T follicular helper cell (primary cell): ENCODE measurements around the gene OAF.

Experiments
- DNase-seq: peaks from one replicate; pipeline ENCODE4 v3.0.0-alpha.2; 2020; ENCODE audit warnings: low read depth

OAF gene

DNA sequence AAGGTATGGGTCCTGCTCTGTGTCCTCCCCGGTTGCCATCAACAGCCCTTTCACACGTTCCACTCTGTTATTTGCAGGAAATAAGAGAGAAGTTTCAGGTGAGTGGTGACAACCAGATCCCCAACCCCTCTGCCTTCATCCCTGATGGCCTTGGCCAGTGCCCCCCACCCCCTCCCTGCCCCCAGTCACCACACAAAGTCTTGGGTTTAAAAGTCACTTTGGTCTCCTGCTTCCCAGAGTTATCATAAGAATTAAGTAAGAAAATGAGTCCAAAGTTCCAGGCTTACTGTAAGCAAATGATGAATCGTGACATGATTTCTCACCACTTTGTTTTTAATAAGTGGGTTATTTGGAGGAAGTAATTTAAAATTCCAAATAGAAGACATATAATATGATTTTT, 9.2 kb upstream of the OAF start:
- no peak for DNase-seq

DNA sequence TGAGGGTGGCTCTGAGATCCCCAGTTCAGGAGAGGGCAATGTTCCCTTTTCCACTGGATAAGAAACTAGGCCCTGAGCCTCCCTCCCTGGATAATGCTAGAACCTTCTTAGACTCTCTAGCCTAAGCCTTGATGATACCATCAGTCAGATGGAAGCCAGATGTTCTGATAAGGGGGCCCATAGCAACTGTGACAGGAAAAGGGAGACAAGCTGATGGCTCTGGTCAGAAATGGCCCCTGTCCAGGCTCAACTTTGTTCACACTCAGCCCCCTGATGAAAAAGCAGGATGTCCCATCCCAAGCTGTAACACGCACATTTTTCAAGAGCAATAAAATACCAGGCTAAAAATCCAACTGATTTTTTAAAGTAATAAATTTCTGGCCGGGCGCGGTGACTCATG, 7.2 kb upstream of the OAF start:
- DNase-seq, result no peak

DNA sequence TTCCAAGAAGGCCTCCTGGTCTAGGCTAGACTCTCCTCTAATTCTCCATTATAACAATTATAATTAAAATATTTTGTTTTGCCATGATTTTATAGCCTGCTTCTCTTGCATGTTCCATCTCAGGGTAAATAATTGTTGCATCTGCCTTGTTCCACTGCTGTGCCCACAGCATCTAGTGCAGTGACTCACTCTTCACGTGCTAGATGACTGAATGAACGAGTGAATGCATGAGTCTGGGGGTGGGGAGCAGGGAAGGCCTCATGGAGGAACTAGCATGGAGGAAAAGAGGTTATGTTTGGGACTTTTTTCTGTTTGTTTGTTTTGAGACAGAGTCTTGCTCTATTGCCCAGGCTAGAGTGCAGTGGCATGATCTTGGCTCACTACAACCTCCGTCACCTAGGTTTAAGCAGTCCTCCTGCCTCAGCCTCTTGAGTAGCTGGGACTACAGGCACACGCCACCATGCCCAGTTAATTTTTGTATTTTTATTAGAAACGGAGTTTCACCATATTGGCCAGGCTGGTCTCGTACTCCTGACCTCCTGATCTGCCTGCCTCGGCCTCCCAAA, 5.2 kb upstream of the OAF start:
- DNase-seq, result no peak

DNA sequence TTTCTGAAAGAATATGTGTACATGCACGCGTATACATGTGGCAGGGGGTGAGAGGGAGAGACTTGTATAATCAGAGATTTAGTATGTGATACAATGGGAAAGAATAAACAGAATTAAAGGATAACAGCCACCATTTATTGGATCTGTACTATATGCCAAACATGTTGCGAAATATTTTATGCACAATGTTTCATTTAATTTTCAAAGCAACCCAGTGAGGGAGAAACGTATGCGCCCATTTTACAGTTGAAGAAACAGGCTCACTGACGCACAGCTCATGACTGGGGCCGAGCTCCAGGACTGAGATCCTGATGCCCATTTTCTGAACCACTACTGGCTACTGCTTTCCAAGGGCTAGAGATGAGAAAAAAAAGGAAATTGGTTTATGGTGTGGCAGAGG, 3.3 kb upstream of the OAF start:
- no peak for DNase-seq

DNA sequence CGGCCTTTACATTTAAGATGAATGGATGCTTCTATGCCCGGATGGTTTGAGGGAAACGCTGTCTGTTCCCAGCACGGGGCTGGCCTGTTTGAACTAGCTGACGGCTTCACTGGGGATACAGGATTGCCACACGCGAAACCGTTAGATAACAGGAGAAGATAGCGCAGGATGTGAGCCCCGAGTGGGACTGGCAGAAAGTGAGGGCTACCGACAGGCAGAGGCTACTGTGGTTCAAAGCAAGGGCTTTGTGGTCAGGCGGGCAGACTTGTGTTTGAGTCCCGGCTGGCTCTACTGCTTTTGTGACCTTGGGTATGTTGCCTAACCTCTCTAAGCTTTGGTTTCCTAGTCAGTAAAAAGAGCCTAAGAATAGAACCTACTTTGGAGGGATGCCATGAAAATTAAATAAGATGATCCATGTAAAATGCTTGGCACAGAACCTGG, 2.8 kb upstream of the OAF start:
- DNase-seq, result no peak

DNA sequence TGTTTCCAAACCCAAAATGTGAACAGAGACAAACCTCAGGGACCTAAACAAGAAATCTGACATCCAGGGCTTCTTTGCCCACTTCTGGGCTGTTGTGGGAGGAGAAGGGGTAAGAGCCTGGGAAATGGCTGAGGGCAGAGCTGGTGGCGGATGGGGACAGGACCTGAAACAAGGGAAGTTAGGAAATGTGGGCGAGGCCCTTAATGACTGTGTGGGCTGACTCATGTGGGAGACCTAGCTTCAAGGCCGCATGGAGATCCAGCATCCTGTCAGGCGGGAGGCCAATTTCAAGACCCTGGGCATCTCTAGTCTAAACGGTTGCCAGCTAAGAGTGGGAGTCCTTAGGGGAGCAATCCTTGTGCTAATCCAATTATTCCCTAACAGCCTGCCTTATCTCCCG, 2.1 kb upstream of the OAF start:
- DNase-seq, result no peak

DNA sequence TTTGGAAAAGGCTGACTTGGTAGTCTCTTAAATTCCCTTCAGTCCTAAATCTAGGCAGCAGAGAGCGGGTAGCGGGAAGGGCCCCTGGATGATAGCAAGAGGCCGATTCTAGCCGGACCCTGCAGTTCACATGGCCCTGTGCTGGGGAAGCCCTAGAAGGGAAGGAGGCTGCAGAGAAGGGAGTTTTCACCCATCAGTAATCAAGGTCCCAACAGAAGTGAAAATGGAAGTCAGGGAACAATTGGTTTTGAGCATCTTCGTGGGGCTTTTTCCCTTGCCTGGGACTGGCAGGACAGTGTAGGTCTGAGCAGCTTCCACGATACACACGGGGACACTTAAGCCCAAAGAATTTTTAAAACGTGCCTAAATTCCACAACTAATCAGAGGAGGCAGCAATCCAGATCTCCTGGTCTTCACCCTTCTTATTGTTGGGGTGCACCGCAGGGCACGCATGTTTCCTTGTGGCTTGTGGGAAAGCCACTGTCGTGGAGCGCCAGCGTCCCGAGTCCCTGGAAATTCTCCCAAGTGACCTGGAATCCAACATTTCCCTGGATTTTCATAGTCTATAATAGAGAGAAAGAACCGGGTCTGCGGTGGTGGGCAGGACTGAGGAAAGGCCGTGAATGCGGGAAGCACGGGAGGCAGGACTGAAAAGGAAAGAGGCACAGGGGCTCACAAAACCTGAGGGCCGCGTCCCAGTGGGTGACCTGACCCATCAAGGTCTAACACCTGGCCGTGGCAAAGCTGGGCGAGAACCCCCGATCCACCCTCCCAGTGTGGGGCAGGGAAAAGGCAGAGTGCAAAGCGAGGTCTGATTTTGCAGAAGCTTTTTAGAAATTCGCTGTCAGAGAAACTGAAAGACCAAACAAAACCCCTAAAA, 846 bp upstream of the OAF start:
- DNase-seq, result no peak

DNA sequence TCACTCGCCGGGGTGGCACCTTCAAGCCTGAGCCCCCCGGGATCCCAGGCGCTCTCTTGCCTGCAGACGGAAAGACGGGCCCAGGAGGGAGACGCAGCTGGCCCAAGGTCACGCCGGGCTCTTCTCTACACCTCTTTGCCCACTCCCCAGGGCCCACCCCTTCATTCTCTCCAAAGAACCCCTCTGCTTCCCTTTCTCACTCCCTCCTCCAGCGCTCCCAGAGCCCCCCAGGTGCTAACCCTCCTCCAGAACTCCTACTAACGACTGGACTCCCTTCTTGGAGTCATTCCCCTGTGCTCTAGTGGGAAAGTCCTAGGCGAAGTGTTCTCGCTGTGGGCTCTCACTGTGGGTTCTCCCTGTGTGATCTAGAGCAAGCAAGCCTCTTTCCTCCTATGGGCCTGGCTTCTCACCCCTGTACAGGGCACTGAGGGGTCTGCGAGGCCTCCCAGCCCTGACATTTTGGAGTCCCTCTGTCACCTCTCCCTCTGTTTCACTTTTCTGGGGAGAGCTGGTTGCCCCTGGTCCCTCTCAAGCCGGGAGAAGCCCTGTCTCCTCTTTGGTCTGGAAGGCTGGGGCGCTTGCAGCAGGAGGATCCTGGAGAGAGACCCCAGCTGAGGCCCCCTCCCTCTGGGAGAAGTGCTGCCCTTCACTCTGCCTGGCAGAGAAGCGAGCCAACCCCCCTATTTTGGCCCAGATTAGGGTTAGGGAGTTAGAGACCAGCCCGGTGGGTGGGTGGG, 858 bp downstream of the OAF start:
- no peak for DNase-seq

DNA sequence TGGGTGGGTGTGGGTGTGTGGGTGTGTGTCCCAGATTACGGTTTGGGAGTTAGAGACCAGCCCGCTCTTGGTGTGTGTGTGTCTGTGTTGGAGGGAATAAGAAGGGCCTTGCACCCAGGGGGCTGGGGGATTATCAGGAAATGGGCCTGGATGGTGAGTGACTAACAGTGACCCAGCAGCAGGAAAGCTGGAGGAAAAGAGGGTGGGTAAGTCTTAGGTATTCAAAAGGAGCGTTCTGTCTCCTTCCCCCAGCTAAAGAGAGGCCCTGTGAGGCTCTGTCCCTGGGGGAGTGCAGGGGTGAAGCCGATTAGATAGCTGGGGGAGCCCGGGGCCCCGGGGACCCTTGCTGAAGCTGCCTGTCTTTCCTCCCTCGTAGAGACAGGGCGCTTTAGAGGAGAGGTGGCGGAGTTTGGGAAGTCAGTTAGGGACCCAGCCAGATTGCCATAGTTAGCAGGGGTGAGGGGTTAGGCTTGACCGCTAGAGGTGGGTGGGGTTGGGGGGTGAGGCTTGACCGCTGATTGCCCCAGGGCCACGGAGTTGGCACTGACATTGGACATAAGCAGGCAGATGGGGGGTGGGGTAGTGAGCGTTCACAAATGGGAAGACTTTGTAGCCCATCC, 1.5 kb downstream of the OAF start:
- DNase-seq, result no peak

DNA sequence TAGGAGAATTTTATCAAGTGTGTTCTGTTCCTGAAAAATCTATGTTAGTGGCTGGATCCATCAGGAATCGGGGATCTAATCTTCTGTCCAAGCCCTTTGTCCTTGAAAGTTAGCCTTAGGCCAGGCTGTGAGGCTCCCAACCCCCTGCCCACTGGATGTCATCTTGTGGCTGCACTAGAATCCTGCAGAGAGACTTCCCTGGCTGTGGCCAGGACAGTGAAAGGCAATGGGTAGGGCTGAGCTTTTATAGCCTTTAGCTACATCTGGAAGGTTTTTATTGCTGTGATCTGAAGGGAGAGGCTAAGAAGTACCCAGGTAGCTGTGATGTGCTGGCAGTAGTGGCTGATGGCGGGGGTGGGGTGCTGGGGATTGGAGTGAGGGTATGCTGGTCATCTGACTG, 2.1 kb downstream of the OAF start:
- no peak for DNase-seq

DNA sequence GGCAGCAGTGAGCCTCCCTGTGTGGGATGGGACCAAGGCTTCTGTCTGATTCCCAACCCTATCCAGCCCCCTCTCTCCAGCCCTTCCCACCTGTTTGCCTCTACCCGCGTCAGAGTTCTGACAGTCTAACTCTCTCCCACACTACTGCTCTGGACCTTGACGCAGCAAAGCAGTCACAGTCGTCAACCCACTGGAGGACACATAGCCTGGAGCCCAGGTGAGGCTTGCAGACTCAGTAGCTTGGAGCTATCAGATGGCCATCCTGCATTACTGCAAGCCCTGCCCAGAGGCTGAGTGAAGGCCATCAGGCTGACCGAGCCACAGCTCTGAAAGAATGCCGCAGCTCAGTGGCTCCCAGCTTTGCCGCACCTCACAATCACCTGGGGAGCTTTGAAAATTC, 3.7 kb downstream of the OAF start:
- no peak for DNase-seq

DNA sequence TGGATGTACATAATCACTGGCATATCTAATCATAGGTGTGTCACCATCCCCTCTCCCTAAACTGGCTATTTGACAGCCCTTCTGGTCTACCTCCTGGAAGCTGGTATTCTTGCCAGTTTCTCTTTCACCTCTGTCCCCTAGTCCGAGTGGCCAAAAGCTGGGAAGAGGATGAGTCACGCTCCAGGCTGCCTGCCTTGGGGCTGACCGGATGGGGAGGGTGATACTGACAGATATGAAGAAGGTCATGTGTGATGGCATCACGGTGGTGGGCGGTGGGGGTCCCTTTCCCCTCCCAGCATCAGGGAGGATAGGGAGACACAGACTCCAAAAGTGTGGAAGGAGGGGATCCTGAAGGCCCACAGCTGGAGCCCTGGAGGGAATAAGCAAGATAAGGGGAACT, 4.8 kb downstream of the OAF start:
- DNase-seq, result no peak

DNA sequence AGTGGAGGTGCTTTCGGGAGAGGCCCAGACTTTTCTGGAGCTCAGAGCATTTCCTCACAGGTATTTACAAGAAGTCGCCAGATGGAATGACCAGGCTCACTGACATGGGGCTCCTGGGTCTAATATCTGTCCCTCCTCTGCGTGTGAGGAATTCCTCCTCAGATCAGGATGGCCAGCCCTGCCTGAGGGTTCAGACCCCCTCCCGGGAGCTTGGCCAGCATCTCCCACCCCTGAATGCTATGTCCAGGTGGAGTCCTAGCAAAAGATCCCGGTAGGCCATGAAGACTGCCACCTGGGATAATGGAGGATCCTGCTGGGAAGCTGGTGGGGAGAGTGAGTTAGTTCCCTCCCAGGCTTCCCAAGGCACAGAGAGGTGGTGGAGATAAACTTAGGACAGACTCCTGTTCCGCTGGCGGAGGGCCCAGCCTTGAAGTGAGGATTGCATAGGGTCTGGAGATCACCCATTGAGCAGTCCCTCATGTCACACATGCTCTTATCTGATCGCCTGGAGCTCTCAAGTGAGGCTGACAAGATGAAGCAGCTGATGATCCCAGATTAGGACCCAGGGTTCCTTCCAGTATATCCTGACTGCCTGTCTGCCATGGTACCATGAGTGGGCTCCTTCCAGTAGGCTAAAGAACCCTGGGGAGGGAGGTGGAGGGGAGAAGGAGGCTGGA, 5.7 kb downstream of the OAF start:
- no peak for DNase-seq

DNA sequence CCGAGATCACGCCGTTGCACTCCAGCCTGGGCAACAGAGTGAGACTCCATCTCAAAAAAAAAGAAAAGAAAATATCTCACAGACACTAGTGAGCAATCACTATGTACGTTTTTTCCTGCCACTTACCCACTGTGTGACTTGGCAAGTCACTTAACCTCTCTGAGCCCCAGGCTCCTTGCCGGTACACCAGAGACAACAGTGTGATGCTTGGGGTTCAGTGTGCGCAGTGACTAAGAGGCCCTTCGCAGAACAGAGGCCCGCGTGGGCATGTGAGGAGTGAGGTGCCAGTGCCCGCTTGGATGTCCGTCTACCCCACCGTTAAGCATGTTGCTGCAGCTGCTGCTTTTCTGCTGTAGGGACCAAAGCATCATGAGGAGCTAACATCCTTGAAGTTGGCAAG, 6.7 kb downstream of the OAF start:
- DNase-seq, result no peak

DNA sequence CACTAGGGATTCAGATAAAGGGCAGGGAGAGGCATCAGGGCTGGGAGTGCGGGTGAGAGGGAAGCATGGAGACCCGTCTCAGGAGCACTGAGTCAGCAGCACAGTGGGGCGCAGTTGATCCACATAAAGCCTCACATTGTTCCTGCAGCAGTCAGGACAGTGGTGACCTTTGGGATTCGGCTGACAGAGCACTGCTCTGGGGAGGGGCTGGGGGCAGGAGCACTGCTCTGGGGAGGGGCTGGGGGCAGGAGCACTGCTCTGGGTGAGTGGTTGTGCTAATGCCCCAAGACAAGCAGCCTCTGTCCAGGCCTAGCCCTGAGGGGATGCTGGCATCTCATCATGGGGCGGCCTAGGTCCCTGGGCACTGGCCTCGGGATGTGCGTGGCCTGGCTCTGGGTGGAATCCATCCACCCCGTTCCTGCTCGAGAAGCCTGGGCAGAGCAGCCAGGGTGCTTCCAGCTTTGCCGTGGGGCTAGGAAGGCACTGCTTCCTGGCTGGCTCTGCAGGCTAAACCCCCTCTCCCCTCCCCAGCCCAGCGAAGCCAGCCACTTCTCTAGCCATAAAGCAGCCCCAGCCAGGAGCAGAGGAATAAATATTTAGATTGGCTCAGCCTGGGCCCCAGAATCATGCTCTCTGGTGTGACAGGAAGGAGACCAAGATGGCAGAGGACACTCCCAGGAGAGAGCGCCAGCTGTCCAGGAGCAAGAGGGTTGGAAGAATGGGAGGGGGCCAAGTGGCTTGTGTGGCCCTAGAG, 7.3 kb downstream of the OAF start:
- no peak for DNase-seq

DNA sequence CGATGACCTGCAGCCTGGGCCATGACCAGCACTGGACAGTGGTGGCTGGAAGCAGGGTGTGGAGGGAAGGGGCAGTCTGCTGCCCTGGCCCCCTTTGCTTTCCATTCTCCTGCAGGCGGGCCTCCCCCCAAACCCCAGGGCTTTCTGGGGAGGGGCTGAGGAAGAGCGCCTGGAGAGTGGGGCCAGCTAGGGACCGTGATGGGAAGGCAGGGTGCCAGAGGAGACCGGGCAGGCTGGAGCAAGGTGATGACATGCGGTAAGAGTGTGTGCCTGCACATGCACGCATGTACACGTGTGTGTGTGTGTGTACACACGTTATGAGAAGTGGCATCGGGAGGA, 7.8 kb downstream of the OAF start:
- DNase-seq, result no peak

DNA sequence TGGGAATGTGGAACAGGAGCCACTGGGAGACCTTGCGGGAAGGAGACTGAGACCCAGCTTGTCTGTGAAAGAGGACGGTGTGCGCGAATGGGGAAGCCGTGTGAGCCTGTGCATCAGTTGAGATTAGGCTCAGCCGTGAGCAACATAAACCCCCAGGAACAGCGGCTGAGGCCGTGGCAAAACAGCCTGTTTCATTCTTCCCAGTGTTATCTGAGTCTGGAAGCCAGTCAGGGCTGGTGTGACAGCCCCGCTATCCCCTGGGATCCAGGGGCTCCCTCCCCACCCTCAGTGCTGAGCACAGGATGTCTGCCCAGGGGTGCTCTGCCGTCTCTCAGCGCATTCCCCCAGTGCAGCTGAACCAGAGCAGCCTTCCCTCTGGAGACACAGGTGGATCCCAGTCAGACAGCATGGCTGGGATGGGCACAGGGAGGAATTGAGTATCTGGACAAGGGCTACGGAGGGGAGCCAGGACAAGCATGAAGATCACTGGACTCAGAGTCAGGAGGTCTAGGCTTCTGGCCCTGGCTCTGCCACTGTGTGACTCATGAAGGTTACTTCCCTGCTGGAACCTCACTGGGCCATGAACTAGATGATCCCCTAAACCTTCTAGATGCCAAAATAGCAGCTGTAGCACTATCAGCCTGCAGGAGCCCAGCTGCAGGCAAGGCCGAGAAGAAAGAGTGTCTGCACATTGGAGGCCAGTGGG, 8.6 kb downstream of the OAF start:
- DNase-seq, result no peak

DNA sequence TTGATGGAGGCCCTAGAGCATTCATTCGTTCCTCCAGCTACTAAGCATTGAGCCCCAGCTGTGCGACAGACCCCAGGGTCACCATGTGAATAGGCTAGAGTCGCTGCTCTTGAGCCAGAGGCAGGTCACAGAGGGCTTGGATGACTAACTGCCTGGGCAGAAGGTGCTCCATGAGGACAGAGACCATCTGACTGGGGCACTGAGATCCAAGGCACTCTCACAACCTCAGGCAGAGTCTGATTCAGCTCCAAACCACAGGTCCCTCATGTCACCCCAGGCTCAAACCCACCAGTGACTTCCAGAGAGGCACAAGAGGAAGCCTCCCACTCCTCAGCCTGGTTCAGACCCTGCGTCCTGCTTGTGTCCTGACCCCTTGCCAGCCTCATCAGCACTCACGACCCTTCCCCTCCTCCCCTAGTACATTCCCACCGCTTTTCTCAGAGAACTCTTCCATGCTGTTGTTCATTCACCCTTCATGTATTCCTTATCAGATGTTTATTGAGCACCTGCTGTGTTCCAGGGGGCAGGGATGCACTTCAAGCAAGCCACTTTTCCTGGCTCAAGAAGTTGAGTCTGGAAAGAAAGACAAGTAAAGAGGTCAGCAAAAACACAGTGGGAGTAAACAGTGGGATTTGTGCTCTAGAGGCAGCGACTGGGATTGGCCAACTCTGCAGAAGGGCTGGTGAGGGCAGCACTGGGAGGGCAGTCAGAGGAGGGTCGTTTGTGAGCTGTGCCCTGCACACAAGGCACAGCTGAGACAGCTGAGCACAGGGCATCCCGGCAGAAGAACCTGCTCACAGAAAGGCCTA, 9.3 kb downstream of the OAF start:
- no peak for DNase-seq

DNA sequence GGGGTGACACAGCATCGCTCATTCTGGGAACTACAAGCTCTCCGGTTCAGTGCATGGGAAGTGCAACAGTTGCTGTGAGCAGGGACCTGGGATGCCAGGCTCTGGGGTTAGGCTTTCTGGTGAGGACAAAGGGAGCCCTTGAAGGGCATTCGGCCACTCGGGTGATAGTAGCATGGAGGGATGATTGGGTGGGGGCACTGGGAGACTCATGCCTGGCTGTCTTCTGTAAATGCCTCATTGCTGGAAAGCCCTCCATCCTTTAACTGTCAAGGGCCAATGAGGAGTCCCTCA, 9.9 kb downstream of the OAF start:
- DNase-seq, result no peak

DNA sequence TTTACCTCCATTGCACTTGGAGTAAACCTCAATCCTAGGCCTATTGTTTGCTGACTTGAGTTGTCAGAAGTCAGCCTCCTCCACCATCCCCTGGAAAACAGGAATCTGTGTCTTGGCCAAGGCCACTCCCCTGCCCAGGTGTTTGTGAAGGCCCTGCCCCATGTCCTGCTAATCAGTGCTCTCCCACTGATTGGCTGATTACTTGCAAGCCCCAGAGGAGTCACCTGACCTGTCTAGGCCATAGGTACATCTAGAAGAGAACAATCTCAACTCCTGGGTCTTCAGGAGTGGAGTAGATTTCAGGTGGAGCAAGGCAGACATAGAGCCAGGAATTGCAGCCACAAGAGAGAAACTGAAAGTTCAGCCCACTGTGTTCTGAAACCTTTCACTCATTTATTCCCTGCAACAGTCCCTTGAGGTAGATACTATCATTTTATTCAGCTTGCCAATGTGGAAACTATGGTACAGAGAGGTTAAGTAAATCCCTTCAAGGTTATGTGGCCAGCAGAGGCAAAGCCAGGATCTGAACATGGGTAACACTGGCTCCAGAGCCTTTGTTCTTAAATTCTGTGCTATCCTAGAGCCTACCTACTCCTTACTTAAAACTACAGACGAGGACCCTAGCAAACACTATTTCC, 10.4 kb downstream of the OAF start:
- no peak for DNase-seq
